Stimulated activated CD4-positive, alpha-beta T cell treated with anti-CD3 and anti-CD28 coated beads, TNF-alpha, amount 100 ng/mL, for 4 hours (primary cell): ENCODE measurements around the gene PDIA4.
A peak's percentile ranks its signal among the peaks of the same experiment; 100 is the strongest.
"Not testable (repeated sequence)": the region's sequence is repeated elsewhere in the genome, so short reads cannot be mapped to it uniquely, and the experiment has no call there.

Experiments
- DNase-seq, 3 experiments: peaks; one replicate each; pipeline ENCODE4 v3.0.0-alpha.2; 2020; ENCODE audit warnings: low read depth in 3 of 3

Gene PDIA4

DNA sequence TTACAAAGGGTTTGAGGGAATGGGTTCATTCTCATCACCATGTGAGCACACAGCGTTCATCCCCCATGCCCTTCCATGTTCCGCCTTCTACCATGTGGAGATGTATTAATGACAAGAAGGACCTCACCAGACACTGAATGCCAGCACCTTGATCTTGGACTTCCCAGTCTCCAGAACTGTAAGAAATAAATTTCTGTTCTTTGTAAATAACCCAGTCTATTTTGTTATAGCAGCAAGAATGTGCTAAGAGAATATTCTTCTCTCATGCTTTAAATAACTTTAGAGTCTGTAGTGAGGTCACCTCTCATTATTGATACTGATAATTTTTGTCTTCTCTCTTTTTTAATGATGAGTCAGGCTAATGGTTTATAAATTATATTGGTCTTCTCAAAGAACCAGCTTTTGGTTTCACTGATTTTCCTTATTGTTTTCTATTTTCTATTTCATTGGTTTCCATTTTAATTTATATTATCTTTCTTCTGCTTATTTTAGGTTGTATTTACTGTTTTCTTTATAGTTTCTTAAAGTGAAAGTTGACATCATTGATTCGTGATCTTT is 3.1 kb upstream of the PDIA4 start:
- no peak for DNase-seq

DNA sequence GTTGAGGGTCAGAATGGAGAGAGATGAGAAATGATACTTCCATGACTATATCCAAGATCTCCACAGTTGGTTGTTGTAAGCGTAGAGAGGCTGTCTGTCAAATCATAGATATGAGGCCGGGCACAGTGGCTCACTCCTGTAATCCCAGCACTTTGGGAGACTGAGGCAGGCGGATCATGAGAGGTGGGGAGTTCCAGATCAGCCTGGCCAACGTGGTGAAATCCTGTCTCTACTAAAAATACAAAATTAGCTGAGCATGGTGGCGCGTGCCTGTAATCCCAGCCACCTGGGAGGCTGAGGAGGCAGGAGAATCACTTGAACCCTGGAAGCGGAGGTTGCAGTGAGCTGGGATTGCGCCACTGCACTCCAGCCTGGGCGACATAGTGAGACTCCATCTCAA is 2.1 kb upstream of the PDIA4 start:
- DNase-seq, result not testable (repeated sequence)

- DNase-seq, result no peak
Measured at GRCh38 chr7:149027611-149028345, 527 bp downstream of the PDIA4 start.

DNA sequence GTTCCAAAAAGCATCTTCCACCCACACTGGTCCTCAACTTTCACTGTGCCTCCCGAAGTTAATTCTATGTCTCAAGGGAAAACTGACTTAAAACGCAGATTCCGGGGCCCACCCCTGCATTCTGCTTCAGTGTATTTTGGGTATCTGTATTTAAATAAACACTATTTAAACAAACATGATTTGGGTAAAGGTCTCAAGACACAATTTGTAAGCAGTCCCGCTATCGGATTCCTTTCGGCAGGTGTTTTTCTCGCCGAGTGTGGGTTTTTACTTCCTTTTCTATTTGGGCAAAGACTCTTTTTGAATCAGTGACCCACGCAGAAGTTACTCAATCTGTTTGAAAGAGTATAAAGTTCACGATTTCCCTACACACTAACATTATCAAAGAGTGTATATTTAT is 1.2 kb downstream of the PDIA4 start:
- DNase-seq, result no peak

GRCh38 chr7:149023662-149024061 is 4.6 kb downstream of the PDIA4 start:
- no peak for DNase-seq

- DNase-seq, result no peak
Measured at GRCh38 chr7:149022756-149023360, 5.4 kb downstream of the PDIA4 start.

GRCh38 chr7:149021725-149022062 is 6.6 kb downstream of the PDIA4 start:
- no peak for DNase-seq

GRCh38 chr7:149020483-149020882 is 7.8 kb downstream of the PDIA4 start:
- DNase-seq, result no peak

GRCh38 chr7:149016876-149017275 is 11.4 kb downstream of the PDIA4 start:
- DNase-seq, result no peak

GRCh38 chr7:149014309-149014708 is 14.0 kb downstream of the PDIA4 start:
- DNase-seq, result no peak

GRCh38 chr7:149013876-149014275 is 14.4 kb downstream of the PDIA4 start:
- no peak for DNase-seq

DNA sequence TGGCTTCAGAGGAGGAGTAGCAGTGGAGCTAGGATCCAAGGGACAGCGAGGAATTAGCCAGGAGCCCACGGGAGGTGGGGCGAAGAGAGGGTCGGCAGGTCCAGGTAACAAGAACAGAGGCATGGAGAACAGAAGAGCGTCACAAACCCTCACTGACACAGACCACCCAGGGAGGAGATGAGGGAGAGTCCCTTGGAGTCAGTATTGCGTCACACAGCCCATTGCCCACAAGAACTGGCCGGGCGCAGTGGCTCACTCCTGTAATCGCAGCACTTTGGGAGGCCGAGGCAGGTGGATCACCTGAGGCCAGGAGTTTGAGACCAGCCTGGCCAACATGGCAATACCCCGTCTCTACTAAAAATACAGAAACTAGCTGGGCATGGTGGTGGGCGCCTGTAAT is 15.6 kb downstream of the PDIA4 start:
- DNase-seq, result not testable (repeated sequence)

DNA sequence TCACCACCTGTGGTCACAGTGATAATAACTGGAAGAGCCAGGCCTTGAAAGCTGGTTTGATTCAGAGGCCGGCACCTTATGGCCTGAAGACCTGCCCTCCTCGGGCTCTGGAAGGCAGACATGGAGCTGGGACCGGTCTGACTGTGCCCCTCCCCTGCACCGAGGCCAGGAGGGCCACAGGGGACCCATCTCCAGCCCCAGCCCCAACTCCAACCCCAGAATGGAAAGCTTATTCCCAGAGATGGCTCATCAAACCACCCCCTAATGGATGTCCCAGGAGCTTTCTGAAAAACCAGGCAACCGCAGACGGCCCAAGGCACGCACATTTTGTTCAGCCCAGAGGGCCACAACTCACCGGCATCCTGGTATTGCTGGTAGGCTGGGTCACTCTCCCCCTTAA is 16.8 kb downstream of the PDIA4 start:
- DNase-seq, result no peak

DNA sequence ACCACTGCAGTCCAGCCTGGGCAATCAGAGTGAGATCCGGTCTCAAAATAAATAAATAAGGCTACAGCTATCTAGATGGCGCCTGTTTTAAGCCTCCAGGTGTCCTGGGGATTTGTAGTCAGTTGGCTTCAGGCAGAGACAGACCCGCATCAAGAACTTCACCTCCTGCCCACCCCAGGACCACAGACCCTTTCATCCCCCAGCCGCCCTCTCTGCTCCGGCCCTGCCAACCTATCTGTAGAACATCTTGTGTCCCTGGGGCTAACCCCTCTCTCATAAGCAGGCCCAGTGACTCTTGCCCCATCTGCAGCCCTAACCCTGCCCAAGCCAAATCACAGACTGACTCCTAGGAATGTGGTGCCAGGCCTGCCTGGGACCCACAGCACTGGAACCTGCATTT is 17.9 kb downstream of the PDIA4 start:
- no peak for DNase-seq

DNA sequence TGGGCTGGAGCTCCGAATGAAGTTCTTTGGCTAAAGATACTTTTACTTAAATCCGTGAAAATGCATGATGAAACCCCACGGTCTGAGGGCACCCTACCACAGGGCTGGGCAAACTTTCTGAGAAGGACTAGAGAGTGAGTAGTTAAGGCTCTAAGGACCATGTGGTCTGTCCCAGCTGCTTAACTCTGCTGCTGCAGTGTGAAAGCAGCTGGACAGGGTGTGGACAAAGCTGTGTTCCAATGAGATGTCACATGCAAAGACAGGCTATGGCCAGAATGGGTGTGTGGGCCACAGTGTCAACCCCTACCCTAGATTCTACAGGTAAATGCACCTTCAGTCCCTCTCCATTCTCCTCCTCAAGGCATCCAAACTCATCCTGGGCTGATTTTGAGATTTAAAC is 18.8 kb downstream of the PDIA4 start:
- no peak for DNase-seq

DNA sequence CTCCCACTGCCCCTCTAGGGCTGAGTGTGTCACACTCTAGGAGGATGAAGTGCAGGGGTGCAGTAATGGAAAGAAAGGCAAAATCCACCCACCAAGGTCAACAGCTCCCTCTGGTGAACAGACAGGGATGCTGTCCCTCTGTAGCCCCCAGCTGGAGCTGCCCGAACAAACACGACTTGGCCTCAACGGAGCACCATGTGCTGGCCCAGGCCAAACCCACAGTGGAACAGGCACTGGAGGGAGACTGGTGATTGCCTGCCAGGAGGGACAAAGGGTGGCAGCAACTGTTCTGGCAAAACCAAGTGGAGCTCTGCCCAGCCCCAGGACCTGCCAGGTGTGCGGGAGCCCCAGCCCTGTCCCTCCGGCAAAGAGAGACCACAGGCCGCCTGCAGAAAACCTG is 20.7 kb downstream of the PDIA4 start:
- no peak for DNase-seq

GRCh38 chr7:149007146-149007545 is 21.2 kb downstream of the PDIA4 start:
- no peak for DNase-seq

DNA sequence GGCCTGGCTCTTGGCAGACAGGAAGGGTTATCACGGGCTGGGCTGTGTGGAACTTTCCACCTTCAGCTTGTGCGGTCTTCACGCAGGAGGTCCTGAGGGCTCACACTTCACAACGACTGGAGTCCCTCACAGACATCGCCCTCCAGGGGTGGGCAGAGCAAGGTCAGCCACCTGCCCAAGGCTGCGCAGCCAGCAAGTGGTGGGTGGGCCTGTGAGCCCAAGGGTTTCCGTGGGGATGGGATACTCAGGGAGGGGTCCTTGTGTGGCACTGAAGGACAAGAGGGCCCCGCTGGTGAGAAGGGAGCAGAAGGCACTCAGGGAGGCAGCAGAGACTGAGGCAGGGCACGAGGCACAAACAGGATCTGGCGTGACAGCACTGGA is 22.0 kb downstream of the PDIA4 start:
- DNase-seq, result no peak

DNA sequence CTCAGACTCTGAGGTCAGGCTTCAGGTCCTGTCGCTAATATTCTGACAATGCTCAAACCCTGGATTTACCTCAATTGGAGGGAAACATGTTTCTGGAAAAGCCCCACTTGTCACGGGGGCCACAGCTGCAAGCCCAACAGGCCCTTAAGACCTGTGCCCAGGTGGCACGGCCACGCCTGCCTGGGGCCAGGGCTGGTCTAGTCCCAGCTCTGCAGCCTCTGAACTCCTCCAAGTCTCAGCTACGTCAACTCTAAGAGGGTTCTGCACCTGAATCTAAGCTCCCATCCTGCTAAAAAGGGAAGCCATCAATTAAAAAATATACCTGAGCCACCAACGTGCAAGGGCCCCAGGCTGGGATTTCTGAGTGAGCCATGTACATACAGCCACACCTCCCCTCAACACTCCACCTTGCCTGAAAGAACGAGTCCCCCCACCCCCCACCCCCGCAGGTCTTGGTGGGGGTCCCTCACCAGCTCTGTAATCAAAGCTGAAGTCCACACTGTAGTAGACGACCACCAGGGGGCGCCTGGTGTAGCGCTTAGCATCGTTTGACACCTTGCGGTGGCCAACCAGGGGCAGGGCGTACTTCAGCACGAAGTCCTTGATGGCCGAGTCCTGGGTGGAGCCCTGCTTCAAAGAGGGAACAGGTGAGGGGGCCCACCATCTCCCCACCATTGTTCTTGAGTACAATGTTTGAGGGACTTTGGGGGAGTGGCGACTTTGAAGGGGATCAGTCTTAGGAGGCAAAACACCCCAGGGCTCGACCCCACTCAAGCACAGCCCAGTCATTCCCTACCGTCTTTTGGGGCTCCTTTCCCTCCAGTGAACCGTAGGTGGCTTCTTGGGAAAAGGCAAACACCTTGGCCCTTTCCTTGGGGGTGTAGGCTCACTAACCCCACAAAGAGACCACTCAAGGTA is 22.6 kb downstream of the PDIA4 start:
- peak; percentile 65 to 76 (median 71) for DNase-seq

DNA sequence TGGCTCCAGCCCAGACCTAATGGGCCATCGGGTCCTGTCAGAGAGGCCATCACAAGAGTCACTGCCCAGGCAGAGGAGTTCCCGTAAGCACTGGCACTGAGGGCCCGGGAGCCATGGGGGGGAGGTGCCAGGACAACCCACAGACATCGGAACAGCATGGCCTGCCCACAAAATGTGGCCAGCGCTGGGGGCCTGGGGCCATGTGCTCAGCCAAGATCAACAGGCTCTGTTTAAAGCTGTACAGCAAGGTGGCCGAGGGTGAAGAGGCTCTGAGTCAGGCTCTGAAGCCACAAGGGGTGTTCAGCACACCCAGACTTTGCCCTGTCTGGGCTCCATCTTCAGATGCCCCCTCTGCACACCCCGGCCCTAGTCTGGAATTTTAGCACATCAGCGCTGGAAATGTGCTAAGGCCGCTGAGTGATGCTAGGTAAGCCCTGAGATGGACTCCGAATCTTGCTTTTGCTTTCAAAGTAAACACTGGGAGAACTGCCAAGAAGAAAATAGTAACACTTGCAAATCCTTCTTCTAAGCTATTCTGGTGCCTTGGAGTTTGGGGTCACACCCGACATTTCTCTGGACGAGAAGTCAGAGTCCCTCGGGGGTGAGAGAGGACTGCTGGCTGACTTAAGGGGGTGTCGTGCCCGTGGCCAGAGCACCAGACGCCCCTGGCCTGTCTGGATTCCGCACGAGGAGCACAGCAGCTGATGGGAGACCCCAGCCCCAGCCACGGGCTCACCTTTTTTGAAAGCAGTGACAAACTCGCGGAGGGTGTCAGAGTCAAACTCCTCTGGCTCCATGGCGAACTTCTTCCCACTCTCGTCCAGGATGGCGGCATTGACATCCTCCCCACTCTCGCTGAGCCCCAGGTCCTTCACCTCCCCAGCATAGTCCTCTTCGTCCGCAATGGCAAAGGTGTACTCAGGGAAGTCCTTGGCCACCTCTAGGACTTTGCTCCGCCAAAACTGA is 23.6 kb downstream of the PDIA4 start:
- no peak for DNase-seq

DNA sequence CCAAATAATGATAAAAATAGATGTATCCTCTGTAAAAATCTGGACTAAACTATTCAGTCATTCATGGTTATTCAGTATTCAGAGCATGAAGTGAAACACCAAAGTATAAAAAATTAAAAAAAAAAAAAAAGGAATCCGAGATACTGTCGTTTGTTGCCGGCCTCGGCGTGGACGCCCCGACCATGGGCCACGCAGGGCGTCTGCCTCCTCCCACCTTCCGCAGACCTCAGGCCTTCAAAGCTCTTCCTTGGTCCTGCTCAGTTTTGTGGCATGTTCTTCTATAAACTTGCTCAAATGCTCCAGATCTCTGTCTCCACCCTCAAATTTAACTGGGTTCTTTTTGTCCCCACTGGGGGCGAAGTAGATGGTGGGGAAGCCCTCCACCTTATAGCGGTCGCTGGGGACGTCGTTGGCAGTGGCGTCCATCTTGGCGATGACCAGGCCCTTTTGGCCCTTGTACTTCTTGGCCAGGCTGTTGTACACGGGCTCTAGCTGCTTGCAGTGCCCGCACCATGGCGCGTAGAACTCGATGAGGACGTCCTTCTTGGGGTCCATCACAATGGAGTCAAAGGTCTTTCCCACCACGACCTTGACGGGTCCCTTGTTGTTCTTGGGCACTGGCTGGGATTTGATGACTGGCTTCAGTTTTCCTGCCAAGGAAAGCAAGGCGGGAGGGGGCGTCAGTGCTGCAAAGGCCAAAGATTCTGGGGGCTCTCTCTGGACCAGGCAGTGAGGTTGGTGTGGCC is 24.6 kb downstream of the PDIA4 start:
- no peak for DNase-seq
